Stimulated activated CD4-positive, alpha-beta T cell treated with anti-CD3 and anti-CD28 coated beads, Interleukin-12 subunit alpha, Interleukin-12 subunit beta, amount 100 ng/mL, for 48 hours (primary cell): ENCODE measurements around the gene HDAC4.
A peak's percentile ranks its signal among the peaks of the same experiment; 100 is the strongest.

Experiments
- DNase-seq, 3 donors: peaks; one replicate each; pipeline ENCODE4 v3.0.0-alpha.2; 2020; ENCODE audit warnings: low read depth in 2 of 3, low spot score in 1 of 3

Gene HDAC4

DNA sequence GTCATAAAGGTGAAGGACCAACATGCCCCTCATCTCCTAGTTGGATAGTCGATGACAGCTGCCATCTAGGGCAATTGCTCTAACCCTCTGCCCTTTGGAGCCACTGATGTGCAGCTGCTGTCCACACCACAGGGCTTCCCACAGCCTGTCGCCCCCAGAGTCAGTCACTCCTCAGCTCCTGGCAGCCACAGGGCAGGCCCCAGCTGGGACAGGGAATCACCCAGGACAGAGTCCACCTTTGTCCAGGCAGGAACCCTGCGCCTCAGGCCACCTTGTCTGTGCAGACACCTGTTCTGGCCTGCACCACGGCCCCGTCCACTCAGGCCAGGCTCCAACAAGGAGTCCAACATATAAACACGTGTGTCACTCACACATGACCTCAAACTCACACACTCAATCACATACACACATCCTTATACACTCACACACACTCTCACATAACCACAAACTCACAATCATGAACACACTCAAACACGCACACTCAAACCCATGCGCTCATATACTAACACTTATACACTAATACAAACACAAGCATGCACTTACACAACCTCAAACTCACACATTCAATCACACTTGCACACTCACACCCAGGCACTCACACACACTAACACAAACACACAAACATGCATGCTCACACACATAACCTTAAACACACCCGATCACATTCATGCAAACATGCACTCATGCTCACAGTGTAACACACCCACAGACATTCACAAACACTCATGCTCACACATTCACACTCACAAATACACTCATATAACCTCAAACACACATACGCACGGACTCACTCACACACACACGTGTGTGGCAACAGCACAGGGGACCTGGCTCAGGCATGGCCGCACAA lies 29.7 kb downstream of the HDAC4 start:
- DNase-seq = no peak

DNA sequence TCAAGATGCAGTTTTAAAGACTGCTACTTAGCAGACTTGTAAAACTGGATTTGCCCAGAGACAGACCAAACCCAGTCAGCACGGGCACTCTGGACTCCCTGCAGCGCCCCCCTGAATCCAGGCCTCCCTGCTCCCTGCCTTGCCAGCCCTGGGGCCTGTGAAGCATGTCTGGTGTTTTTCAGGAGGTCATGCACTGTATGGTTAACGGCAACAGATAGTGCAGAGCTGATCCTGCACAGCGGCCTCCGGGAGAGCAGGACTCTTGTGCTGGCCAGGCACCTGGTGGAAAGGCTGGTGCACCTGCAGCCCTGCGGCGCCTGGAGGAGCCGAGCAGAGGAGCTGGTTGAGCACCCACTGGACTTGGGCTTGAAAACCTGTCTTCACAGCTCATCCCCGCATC lies 30.4 kb downstream of the HDAC4 start:
- no peak for DNase-seq

DNA sequence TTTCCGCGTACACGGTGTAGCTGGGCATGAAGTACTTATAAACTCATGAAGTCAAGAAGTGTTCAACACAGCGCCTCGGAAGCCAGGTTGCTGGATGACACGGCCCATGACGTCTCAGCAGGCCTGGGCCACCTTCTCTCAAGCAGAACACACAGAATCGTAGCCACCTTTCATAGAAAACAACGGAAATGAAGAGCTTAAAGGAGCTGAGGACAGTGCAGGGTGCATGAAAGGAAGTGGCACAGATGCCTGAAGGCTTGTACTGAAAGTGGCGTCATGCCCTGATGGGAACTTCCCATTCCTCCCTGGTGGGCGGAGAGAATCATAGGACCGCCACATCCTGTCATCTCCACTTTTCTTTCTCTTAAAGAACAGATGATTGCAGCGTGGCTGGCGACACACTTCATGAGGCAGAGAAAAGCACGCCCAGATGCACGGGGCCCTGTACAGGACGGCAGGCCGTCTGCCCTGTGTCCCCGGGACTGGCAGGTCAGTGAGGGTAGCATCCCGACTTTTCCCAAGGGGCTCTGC lies 31.1 kb downstream of the HDAC4 start:
- peak; percentile 68 to 78 (median 72) for DNase-seq

DNA sequence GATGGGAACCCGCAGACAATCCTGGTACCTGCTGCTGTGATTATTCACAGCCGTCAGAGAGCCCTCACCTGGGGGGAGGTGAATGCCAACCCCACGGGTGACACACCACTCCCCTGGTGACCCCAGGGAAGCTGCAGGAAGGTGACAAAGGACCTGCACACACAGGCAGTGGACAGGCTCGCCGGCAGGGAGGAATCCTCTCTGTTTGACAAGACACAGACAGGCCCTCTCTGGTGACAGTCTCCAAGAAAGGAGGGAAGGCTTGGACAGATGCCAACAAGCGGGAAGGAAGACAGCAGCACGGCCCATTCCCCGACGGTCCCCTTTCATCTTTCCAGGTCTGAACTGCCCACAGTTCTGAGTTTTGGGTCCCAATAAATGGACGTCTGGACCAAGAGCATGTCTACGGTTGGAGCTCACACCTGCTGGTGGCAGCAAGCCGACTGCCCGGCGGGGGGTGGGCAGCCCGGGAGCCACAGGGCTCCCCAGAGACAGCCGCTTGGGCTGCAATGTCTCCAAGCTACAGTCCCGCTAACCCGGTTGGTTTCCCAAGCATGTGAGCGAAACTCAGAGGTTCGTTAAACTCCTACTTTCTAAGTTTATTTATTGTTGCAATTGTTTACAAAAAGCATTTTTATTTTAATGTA lies 31.8 kb downstream of the HDAC4 start:
- DNase-seq = no peak

DNA sequence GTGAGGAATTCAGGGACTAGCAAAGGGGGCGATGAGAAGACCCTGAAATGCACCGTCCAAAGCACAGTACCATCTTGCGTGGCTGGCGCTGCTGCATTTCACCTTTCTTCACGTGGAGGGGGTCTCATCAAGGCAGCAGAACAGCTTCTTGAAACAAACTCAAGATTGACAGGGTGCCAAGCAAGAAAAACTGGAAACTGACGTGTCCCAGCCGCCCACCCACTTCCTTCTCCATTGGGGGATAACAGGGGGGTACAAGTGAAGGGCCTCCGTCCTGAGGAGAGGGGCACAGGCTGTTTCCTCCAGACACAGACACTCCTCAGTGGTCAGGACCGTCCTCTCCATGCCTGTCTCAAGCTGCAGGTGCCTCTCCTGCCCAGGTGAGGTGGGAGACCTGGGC lies 32.5 kb downstream of the HDAC4 start:
- DNase-seq = no peak

DNA sequence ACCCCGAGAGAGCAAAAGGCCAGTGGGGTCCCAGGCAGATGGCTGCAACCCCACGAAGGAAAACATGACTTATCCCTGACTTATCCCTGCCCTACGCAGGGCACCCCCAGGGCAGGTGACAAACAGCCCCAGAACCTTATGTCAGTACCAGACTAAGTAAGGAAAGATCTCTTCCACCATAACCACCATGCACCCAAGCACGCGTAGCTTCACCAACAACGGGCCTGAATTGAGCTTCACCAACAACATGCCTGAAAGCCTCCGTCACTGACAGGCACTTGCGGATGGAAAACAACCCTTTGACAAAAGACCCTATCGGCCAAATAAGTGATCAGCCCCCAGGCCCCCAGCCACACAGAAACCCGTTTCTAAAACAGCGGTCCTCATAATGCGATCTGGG lies 34.1 kb downstream of the HDAC4 start:
- DNase-seq = no peak

DNA sequence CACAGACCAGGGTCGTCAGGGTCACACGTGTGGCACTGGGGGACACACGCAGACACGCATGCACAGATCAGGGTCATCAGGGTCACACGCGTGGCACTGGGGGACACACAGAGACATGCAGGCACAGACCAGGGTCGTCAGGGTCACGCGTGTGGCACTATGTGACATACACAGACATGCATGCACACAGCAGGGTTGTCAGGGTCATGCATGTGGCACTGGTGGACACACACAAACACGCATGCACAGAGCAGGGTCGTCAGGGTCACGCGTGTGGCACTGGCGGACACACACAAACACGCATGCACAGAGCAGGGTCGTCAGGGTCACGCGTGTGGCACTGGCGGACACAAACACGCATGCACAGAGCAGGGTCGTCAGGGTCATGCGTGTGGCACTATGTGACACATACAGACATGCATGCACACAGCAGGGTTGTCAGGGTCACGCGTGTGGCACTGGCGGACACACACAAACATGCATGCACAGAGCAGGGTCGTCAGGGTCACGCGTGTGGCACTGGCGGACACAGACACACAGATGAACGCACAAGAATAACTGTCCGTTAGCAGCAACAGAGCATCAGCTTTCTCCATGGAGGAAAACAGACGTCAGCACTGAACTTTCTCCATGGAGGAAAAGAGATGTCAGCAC lies 34.9 kb downstream of the HDAC4 start:
- no peak for DNase-seq

DNA sequence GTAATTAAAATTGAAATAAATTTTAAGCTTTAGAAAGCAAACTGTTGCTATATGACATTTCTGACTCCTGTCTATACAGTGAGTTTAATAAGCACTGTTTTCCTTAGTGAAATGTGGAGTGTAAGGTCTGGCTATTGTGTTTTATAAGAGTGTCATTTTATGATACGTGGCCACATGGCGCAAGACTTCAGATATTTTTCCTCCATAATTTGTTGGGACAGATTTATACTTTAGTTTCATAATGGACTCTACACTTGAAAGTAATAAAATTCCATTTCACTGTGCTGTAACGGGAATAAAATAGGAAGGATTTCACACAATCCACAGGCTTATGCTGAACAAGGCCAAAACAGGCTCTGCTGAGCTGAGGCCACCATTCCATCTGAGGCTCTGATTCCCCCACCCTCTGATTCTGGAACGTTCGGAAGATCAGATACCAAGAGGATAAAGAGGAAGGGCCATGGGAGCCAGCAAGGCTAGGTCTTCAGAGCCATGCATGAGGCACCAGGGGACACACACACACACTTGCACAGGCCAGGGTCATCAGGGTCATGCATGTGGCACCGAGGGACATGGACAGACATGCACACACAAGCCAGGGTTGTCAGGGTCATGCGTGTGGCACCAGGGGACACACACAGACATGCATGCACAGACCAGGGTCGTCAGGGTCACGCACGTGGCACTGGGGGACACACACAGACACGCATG lies 35.6 kb downstream of the HDAC4 start:
- no peak for DNase-seq

DNA sequence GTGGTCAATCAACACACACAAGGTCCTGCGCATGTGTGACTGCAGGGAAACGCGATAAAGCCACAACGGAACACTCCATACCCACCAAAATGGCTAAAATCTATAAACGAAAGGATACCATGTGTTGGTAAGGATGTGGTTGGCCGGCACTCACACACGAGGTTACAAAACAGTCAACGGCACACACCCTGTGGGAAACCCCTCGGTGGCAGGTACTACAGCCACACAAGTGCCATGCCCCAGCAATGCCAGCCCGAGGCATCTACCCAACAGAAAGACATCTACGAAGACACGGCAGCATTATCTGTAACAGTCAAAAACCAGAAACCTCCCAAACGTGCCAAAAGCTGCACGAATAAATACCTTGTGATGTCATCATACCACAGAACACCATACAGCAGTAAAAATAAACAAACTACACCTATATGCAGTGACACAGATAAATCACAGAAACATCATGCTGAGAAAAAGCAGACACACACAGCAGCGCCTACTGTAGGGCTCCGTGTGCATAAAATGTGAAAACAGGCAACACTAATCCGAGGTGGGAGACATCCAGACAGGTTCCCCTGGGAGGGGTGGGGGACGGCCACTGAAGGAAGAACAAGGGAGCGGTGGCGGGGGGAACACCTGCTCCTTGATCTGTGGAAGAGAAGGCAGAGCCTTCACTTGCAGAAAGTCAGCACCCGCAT lies 36.7 kb downstream of the HDAC4 start:
- no peak for DNase-seq

DNA sequence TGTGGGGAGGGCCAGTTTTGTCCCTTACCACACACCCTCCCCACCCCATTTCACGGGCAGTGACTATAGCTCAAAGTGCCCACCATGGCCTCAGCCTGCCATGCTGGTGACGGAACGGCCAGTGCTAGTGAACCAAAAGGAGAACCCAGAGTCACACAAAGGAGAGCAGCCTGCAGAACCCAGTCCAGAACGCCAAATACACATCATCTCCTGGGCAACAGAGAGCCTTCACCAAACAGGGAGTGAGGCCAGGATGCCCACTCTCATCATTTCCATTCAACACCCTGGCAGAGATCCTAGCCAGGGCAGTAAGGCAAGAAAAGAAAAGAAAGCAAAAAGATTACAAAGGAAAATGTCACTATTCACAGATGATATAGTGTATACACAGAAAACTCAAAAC lies 38.3 kb downstream of the HDAC4 start:
- DNase-seq = no peak

DNA sequence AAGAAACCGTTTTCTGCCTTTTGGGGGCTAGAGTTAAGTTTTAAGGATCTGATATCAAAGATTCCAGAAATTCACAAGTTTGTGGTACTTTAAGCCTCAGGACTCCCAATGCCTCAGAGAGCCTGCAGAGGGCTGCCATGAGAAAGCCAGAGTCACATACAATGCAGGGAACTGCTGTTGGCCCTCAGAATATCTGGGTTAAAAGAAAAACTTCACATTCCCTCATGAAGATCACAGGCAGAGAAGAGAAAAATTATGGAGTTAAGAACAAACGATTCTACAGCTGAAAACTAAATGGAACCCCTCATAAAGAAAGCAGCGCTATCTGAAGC lies 39.5 kb downstream of the HDAC4 start:
- DNase-seq = no peak

DNA sequence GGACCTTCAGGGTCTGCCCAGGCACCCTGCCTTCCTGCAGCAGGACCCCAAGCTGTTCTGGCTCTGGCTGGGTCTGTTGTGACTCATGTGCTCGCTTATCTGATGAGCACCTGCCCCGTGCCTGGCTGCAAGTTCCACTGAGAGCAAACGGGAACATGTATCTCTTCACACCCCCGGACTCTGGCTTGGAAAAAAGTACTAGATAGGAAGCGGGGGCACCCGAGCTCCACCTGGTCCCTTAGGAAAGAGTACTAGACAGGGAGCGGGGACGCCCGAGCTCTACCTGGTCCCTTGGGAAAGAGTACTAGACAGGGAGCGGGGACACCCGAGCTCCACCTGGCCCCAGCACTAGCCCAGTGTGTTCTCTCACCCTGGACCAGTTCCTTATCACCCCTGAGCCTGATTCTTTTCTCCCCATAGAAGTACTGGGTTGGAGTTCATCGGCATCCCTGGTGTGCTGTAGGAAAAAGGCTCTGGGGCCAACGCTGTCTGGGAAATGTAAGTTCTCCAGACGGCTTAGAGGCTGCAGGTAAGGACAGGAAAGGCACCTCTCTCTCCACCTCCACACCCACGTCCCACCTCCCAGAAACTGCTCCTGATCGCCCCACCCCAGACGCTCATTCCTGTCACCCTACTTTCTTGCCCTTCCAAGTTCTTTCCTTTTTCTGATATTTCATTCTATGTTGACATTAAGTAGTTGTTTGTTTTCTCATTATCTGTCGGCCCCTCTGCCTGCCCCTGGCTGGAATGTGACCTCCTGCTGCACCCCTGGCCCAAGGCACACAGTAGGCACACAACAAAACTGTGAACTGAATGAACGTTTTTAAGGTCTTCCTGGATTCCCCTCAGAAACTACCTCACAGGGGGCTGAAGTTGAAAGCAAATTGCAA lies 40.2 kb downstream of the HDAC4 start:
- DNase-seq = no peak

DNA sequence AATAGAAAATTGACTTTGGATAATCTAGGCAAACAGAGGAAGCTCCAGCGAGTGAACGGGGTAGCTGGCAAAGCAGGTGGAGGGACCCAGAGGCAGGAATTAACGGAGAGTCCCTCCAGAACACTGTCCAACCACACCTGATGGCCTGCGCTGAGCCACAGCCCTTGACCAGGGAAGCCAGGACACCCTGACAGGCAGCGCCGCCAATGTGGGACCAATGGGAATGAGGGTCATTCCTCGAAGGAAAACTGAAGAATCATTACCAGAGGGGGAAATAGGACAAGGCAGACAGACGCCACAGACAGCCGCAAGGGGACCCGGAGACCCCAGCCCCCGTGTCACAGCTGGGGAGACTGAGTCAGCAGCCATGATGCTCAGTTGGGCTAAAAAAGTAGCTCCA lies 40.8 kb downstream of the HDAC4 start:
- no peak for DNase-seq

DNA sequence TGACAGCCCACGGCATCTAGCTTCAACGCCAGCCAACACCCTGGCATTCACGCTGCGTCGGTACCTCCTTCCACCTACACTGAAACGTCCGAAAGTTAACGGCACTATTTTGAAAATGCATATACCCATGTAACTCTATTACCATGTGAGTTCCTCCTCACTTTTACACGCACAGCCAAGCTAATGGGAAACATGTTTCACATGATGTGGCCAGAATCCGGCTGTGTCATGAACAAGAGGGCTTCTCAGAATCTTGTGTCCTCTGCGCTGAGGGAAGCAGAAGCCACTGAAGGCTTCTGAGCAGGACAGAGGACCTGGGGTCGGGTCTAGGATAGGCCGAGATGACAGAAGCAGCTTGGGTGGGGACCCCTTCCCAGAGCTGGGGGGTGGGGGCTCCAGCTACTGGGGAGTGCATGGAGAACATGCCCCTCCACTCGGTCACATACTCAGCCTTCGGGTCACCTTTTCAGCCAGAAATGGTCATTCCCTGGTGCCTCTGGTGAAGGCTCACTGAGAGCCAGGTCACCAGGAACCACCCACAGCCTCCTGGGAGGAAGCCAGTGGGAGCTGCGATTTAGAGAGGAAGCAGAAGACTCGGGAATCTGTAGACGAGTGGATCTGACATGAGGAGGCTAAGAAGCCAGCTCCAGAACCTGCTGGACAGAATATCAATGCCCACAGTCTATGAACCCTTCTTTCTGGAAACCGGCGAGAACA lies 41.5 kb downstream of the HDAC4 start:
- no peak for DNase-seq

DNA sequence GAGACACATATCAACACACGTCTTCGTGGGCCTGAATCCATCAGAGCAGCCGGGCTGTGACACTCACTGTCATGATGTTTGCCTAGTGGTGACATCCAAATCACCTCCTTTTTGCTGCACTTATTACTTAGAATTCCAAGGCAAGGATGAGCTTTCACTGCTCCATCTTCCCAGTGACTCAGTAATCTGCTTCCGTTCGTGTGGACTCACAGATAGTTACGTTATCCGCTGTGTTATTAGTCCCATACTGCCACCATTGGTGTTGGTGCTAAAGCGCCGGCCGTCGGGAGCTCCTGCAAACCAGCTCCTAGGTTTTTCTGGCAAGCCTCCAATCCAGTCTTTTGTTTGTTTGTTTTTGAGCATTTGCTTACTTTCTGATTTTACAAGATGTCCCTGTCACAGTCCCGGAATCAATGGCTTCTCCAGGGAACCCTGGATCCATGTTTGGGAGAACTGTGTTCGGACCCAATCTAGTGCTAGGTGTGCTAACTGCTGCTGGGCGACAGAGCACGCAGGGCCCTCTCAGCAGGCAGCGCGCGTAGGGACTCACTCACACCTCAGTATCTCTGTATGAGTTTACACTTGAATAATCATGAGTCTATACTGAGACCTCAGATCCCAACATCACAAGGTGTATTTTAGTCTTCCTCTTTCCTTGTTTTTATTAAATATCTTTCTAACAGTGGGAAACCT lies 42.6 kb downstream of the HDAC4 start:
- no peak for DNase-seq

DNA sequence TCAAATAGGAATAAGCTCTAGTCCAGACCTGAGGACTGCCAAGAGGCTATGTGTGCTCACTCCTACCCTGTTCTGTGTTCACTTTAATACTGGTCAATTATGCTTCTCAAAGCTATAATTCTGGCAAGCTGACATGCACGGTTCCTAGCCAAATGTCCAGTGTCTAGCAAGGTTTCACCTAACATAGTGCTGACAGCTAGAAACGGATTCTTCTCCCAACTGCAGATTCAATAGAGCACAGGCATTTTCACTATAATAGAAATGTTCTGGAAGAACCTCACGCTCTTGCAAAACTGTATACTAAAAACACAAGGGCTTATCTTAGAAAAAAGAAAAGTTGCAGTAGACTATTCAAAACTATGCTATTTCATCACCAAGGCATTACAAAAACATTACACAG lies 45.1 kb downstream of the HDAC4 start:
- DNase-seq = no peak

DNA sequence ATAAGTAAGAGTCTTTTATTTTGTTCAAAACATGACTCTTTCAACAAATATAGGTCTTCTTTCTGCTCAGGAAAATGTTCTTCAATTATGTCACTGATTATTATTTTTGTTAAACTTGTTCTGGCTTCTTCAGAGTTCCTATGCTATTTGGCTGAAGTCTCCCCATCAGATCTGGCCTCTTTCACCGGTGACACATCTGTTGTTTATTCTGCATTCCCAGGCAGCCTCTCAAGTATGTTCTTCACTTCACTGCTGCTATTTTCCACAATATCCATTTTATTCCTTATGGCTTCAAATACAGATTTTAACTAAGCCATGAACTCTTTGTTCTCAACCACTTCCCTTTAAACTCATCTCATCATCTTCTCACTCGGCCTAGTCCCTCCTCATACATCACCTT lies 45.7 kb downstream of the HDAC4 start:
- no peak for DNase-seq

DNA sequence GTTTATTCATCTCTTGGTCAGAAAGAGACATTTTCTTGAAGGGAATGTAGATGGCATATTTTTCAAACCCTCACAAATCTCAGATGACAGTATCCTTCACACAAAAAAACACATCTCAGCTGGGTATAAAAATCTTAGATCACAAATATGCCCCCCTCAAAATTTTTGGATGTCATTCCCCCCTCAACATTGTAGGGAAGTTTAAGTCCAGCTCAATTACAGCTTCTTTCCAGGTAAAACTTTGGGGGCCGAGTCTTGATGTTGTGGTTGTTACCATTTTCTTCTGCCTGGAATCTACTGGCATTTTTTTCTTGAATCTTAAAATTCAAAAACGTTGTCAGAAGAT lies 46.1 kb downstream of the HDAC4 start:
- DNase-seq = no peak
